Transverse colon (tissue), 4 donors: ENCODE data around the gene BPIFA1. TPM values are rescaled to one million over a fixed set of nuclear protein-coding genes. Genes with fewer than 3 reads are reported as not detected.

Source experiments
- DNase-seq: peaks from one replicate; pipeline ENCODE4 v3.0.0-alpha.2; 2019
- H3K27ac ChIP-seq, 4 donors: fragments of 200-600 bp; sonication (generic); 2 replicates each; pipeline ENCODE4 v1.5.1; 2016 to 2018; ENCODE audit warnings: inconsistent platforms in 4 of 4
- H3K27me3 ChIP-seq: fragments of 200-600 bp; sonication (generic); 2 replicates; pipeline ENCODE4 v1.5.1; 2017; ENCODE audit warnings: inconsistent platforms
- H3K36me3 ChIP-seq, 4 donors: fragments of 200-600 bp; sonication (generic); 2 replicates each; pipeline ENCODE4 v1.5.1; 2017 to 2019; ENCODE audit warnings: inconsistent platforms in 4 of 4
- H3K4me1 ChIP-seq, 4 donors: fragments of 200-600 bp; sonication (generic); 2 replicates each; pipeline ENCODE4 v1.5.1; 2017 to 2020; ENCODE audit warnings: inconsistent platforms in 4 of 4
- H3K4me3 ChIP-seq, 4 donors: fragments of 200-600 bp; sonication (generic); 1 replicate in 1 of 4; 2 replicates in 3 of 4; pipeline versions ENCODE4 v1.5.1 to v1.6.1; 2017 to 2019; ENCODE audit warnings: inconsistent platforms in 4 of 4
- H3K9me3 ChIP-seq, 2 donors: fragments of 200-600 bp; sonication (generic); 2 replicates each; pipeline ENCODE4 v1.5.1; 2017 to 2019; ENCODE audit warnings: inconsistent platforms in 2 of 2
- CTCF ChIP-seq, 5 experiments: fragments of 200-600 bp in 3 of 5; fragments of 450-650 bp in 2 of 5; sonication (generic) in 3 of 5; IDR thresholded peaks; 1 replicate in 2 of 5; 2 replicates in 3 of 5; pipeline ENCODE4 v1.5.1; 2016 to 2017; ENCODE audit warnings: antibody characterized with exemption in 5 of 5, inconsistent platforms in 3 of 5, mild to moderate bottlenecking in 2 of 5, moderate library complexity in 1 of 5
- EP300 ChIP-seq: sonication (generic); formaldehyde crosslinking; IDR thresholded peaks from one replicate; pipeline ENCODE4 v1.6.1; 2017; ENCODE audit warnings: antibody characterized with exemption, low read depth
- POLR2A ChIP-seq: fragments of 450-650 bp; IDR thresholded peaks from one replicate; pipeline ENCODE4 v1.6.1; 2016; ENCODE audit warnings: antibody characterized with exemption, mild to moderate bottlenecking, moderate library complexity
- POLR2AphosphoS5 ChIP-seq, 3 donors: sonication (generic); formaldehyde crosslinking; IDR thresholded peaks; one replicate each; pipeline ENCODE4 v1.6.1; 2016; ENCODE audit warnings: antibody characterized with exemption in 3 of 3
- WGBS, 2 donors: methylation state at CpG; one replicate each; pipeline ENCODE4 v1.1.5; 2018; ENCODE audit warnings: low coverage in 1 of 2; 5-methylcytosine and 5-hydroxymethylcytosine counted together
- in situ Hi-C, 4 donors: fragments of 200-750 bp; cut with MboI; loops; one replicate each; pipeline versions ENCODE4 v1.15.0 to v1.15.1; 2017; ENCODE audit warnings: low sequenced_read_pairs in 3 of 4, low pct_ligation_motif_present in 1 of 4, low pct_unique_long_range_greater_than_20kb in 1 of 4
- intact Hi-C: fragments of 100-400 bp; cut with DNase I; formaldehyde crosslinking; loops from one replicate; pipeline ENCODE4 v1.15.1; 2023; ENCODE audit warnings: low total_unique reads
- total RNA-seq, 4 donors: library from RNA; depleted of rRNA; stranded (reverse); fragments of >200 nt; gene quantifications; one replicate each; pipeline ENCODE4 v1.1.0, GENCODE V29; 2016

Gene BPIFA1
- total RNA-seq, 4 donors from 2014 or later, result not detected

- Histone ChIP-seq H3K9me3 (no peaks in the 10 kb centered on the region), H3K4me1 (no peaks in the 10 kb centered on the region), H3K27me3 (no peaks in the 10 kb centered on the region), H3K36me3 (no peaks in the 10 kb centered on the region), H3K4me3 (no peak overlapping the region), H3K27ac (no peak overlapping the region)
- DNase-seq, result no peak
- in situ Hi-C loops (no loop called here), intact Hi-C loops (no loop called here)
- TF ChIP-seq EP300 (no peak), CTCF (IDR thresholded peaks at IDR 0.05) (no peak), POLR2AphosphoS5 (IDR thresholded peaks at IDR 0.05) (no peak), POLR2A (no peak)
- WGBS, 2 donors, result 82 to 100% methylated on average over 1 to 3 of the region's 3 CpGs
These were observed 16.7 kb downstream of the BPIFA1 start for GRCh38 chr20:33252460-33252859.

DNA sequence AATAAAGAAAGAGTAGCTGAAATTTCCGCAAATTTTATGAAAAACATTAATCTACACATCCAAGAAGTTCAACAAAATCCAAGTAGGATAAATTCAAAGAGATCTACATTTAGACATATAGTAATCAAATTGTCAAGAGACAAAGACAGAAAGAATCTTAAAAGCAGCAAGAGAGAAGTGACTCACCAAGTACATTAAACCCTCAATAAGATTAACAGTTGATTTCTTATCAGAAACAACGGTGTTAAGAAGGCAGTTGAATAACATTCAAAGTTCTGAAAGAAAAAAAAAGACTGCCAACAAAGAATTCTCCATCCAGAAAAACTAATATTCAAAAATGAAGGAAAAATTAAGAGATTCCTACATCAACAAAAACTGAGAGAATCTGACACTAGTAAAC lies 19.2 kb downstream of the BPIFA1 start:
- intact Hi-C loops (no loop called here), in situ Hi-C loops (no loop called here)
- Histone ChIP-seq H3K27ac (no peak overlapping the region), H3K27me3 (peaks cover 9% of the 10 kb centered on the region), H3K36me3 (no peaks in the 10 kb centered on the region), H3K4me3 (no peak overlapping the region), H3K4me1 (no peaks in the 10 kb centered on the region), H3K9me3 (no peaks in the 10 kb centered on the region)
- no peak for DNase-seq
- 60 to 62% methylated on average over 2 of the region's 2 CpGs for WGBS, 2 donors
- no peak for TF ChIP-seq CTCF (IDR thresholded peaks at IDR 0.05)
- TF ChIP-seq POLR2A, result no peak
- TF ChIP-seq EP300, result no peak
- TF ChIP-seq POLR2AphosphoS5 (IDR thresholded peaks at IDR 0.05), result no peak

DNA sequence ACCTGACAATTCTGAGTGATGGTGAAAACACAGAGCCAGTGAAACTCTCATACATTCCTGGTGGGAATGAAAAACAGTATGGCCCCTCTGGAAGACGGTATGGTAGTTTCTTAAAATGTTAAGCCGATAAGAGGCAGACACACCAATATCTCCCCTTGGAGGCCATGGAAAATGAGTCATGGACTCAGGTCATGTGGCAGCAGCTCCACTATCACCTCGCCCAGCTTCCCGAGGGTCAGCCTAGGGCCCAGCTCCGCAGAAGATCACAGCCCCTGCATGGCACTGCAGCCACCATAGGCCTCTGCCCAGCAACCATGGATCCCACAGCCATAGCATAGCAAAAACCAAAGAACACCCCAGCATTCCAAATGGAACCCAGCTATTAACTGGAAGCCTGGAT lies 21.4 kb downstream of the BPIFA1 start:
- WGBS, 2 donors, result 81% methylated on average over 5 of the region's 5 CpGs; no CpG with 5 or more reads in 1 of the 2 donors

GRCh38 chr20:33259371-33259770 lies 23.6 kb downstream of the BPIFA1 start:
- H3K4me1 ChIP-seq, result no peaks in the 10 kb centered on the region
- peaks cover 9% of the 10 kb centered on the region for H3K27me3 ChIP-seq
- WGBS, 2 donors, result 0 to 58% methylated on average over 1 to 5 of the region's 5 CpGs
- in situ Hi-C loops, result no loop called here
- TF ChIP-seq POLR2AphosphoS5 (IDR thresholded peaks at IDR 0.05) (no peak), EP300 (no peak), POLR2A (no peak), CTCF (IDR thresholded peaks at IDR 0.05) (no peak)
- intact Hi-C loops, result no loop called here
- no peaks in the 10 kb centered on the region for H3K36me3 ChIP-seq
- no peaks in the 10 kb centered on the region for H3K9me3 ChIP-seq
- no peak overlapping the region for H3K27ac ChIP-seq
- no peak overlapping the region for H3K4me3 ChIP-seq
- DNase-seq, result no peak

More for the DNA sequence above, 21.4 kb downstream of the BPIFA1 start:
- intact Hi-C loops (no loop called here), in situ Hi-C loops (no loop called here)
- DNase-seq, result no peak
- Histone ChIP-seq H3K4me1 (no peaks in the 10 kb centered on the region), H3K36me3 (no peaks in the 10 kb centered on the region), H3K9me3 (no peaks in the 10 kb centered on the region), H3K27me3 (peaks cover 9% of the 10 kb centered on the region), H3K4me3 (no peak overlapping the region), H3K27ac (no peak overlapping the region)
- TF ChIP-seq CTCF (IDR thresholded peaks at IDR 0.05), result no peak
- no peak for TF ChIP-seq POLR2AphosphoS5 (IDR thresholded peaks at IDR 0.05)
- no peak for TF ChIP-seq EP300
- TF ChIP-seq POLR2A, result no peak
